ENCODE data around the gene SDHC.
"Not testable (repeated sequence)": the region's sequence is repeated elsewhere in the genome, so short reads cannot be mapped to it uniquely, and the experiment has no call there.

The SDHC gene

DNA sequence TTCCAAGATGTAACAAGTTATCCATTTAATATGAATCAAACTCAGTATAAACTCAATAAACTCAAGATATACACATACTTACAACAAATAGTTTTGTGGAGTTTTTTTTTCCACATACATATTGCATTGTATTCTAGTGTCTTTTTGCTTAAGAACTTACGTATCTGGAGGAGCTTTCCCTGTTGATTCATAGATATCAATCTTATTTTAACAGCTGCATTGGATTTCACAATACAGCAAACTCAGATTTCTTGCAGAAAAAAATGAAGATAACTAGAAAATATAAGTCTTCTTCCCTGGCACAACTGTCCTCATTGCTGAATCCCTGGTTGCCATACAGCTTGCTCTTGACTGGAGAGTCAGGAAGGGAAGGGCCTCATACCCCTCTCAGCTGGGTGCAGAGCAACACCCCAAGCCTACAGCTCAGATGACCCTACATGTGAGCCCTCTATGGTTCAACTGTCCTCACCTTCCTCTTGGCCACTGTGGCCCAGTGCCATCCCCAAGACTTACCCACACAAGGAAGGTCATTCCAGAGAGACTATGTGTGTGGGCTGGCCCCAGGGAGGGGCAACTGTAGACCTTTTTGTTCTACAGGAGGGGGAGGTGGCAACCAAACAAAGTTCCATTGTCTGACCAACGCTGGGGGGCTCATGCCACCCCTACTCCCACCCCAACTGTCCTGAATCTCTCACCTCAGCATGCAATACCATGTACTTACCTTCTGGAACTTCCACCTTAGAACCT is 6.1 kb upstream of the SDHC start:
- no peak overlapping the region for H3K4me2 ChIP-seq
- H3K9me3 ChIP-seq: no peaks in the 10 kb centered on the region
- no peak overlapping the region for H3K4me3 ChIP-seq
- H3K36me3 ChIP-seq: no peaks in the 10 kb centered on the region
- no peak overlapping the region for H3K27ac ChIP-seq
- no peaks in the 10 kb centered on the region; the same call in 1 of the 2 replicates for H4K20me1 ChIP-seq
- peaks cover 53% of the 10 kb centered on the region for H3K4me1 ChIP-seq
- H3K9ac ChIP-seq: no peak overlapping the region
- H3K27me3 ChIP-seq: no peaks in the 10 kb centered on the region
- TF ChIP-seq Cebpa-rat (IDR thresholded peaks at IDR 0.05): no peak

- TF ChIP-seq Cebpa-rat (IDR thresholded peaks at IDR 0.05): no peak
- Histone ChIP-seq H4K20me1 (no peaks in the 10 kb centered on the region), H3K9me3 (no peaks in the 10 kb centered on the region), H3K4me1 (peaks cover 44% of the 10 kb centered on the region), H3K9ac (no peak within 1 kb of the TSS), H3K4me3 (no peak within 1 kb of the TSS), H3K27ac (no peak within 1 kb of the TSS), H3K27me3 (no peaks in the 10 kb centered on the region), H3K36me3 (no peaks in the 10 kb centered on the region), H3K4me2 (peak within 1 kb of the TSS; percentile 21)
These were observed 4.3 kb upstream of the SDHC start, which contains the start of gene MPZ for GRCh38 chr1:161309868-161310267. MPZ (minus strand) TSS chr1:161309968; CDS start chr1:161309905, 63 bp downstream.

DNA sequence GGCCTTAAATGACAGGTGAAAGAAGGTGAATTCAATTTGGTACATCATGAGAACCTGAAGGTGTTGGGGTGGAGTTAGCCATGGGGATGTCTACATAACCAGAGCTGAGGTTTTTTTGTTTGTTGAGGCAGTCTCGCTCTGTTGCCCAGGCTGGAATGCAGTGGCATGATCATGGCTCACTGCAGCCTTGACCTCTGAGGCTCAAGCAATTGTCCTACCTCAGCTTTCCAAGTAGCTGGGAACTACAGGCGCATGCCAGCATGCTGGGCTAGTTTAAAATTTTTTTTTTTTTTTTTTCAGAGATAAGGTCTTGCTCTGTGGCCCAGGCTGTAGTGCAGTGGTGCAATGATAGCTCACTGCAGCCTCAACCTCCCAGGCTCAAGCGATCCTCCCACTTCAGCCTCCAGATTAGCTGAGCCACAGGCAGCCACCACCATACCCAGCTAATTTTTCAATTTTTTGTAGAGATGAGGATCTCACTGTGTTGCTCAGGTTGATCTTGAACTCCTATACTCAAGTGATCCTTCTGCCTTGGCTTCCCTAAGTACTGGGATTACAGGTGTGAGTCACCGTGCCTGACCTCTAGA is 2.5 kb upstream of the SDHC start:
- H3K9me3 ChIP-seq: no peaks in the 10 kb centered on the region
- H3K9ac ChIP-seq: no peak overlapping the region
- H4K20me1 ChIP-seq: no peaks in the 10 kb centered on the region
- H3K27me3 ChIP-seq: no peaks in the 10 kb centered on the region
- peaks cover 42% of the 10 kb centered on the region for H3K4me1 ChIP-seq
- H3K36me3 ChIP-seq: no peaks in the 10 kb centered on the region
- H3K4me2 ChIP-seq: no peak overlapping the region
- no peak overlapping the region for H3K4me3 ChIP-seq
- no peak for TF ChIP-seq Cebpa-rat (IDR thresholded peaks at IDR 0.05)
- H3K27ac ChIP-seq: no peak overlapping the region

DNA sequence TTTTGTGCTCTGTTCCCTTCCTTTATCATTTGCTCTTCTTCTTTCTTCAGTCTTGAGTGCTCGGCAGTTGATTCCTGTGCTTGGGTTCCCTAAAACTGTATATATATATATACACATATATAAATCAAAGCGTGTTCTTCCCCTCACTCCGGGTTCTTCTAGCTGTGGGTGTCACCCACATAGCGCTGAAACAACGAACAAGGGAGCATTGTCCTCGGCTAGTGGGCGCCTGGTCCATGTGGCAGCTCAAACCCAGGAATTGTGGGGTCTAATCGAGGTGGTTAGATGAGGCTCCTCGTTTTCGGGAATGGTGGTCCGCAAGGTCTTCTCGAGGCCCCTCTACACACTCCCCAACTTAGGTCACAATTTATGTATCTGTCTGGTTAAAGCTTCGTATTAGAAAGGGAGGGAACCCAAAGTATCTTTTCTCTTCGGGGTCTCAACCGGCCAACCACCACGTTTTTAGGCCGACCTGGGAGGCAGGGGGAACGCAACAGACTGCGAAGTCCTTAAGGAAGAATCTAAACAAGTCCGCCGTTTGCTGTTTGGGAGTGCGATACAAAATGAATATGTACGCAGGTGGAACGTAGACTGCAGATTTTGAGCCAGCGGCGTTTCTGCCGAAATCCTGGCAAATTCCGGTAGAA is 504 bp upstream of the SDHC start:
- no peaks in the 10 kb centered on the region for H3K9me3 ChIP-seq
- H3K4me1 ChIP-seq: peaks cover 28% of the 10 kb centered on the region
- H3K27me3 ChIP-seq: no peaks in the 10 kb centered on the region
- peak overlapping the region; percentile 90 for H3K4me3 ChIP-seq
- peaks cover 2% of the 10 kb centered on the region; the same call in 1 of the 2 replicates for H3K36me3 ChIP-seq
- H3K4me2 ChIP-seq: peak overlapping the region; percentile 98
- peak overlapping the region; percentile 94 for H3K9ac ChIP-seq
- TF ChIP-seq Cebpa-rat (IDR thresholded peaks at IDR 0.05): no peak
- peak overlapping the region; percentile 92 for H3K27ac ChIP-seq
- H4K20me1 ChIP-seq: no peaks in the 10 kb centered on the region

DNA sequence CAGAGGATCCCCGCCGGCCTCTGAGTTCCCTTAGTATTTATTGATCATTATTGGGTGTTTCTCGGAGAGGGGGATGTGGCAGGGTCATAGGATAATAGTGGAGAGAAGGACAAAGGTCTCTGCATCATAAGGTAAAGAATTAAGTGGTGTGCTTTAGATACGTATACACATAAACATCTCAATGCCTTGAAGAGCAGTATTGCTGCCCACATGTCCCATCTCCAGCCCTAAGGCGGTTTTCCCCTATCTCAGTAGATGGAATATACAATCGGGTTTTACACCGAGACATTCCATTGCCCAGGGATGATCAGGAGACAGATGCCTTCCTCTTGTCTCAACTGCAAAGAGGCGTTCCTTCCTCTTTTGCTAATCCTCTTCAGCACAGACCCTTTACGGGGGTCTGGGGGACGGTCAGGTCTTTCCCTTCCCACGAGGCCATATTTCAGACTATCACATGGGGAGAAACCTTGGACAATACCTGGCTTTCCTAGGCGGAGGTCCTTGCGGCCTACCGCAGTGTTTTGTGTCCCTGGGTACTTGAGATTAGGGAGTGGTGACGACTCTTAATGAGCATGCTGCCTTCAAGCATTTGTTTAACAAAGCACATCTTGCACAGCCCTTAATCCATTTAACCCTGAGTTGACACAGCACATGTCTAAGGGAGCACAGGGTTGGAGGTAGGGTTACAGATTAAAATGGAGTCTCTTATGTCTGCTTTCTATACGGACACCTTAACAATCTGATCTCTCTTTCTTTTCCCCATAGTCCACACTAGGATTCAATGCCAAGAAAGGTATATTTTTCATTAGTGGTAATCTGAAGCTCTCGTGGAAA is 1.9 kb downstream of the SDHC start:
- not testable (repeated sequence) for H3K27ac ChIP-seq, H3K9me3 ChIP-seq, H4K20me1 ChIP-seq, H3K9ac ChIP-seq, H3K27me3 ChIP-seq, H3K4me3 ChIP-seq
- peak overlapping the region; percentile 98; the same call in 1 of the 2 replicates for H3K4me2 ChIP-seq
- peaks cover 28% of the 10 kb centered on the region for H3K4me1 ChIP-seq
- H3K36me3 ChIP-seq: peaks cover 12% of the 10 kb centered on the region; the same call in 1 of the 2 replicates

GRCh38 chr1:161324020-161324419 is 9.8 kb downstream of the SDHC start:
- Histone ChIP-seq H3K36me3 (peaks cover 56% of the 10 kb centered on the region), H3K4me3 (no peak overlapping the region), H3K27ac (no peak overlapping the region), H3K9ac (no peak overlapping the region), H3K27me3 (no peaks in the 10 kb centered on the region), H3K4me2 (peak overlapping the region; percentile 25; the same call in 1 of the 2 replicates), H3K9me3 (no peaks in the 10 kb centered on the region), H4K20me1 (peaks cover 7% of the 10 kb centered on the region; the same call in 1 of the 2 replicates), H3K4me1 (peaks cover 13% of the 10 kb centered on the region)
- TF ChIP-seq Cebpa-rat (IDR thresholded peaks at IDR 0.05): no peak

DNA sequence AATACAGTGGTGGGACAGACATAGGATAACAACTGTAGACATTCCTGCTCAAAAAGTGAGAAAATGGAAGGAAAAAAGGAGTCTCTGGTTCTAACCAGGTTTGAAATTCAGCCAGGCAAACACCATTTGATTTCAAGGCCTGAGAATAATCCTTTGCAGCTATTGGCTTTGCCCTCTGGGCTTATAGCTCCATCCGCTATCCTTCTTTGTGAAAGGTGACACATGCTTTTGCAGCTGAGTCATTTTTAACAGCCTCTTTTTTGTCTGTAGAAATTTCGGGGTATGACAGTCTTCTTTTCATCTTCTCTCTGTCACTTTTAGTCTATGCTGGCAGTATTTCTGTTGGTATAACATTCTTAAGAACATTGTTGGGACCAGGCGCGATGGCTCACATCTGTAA is 16.2 kb downstream of the SDHC start:
- no peaks in the 10 kb centered on the region for H3K27me3 ChIP-seq
- H3K4me1 ChIP-seq: no peaks in the 10 kb centered on the region
- H3K4me3 ChIP-seq: no peak overlapping the region
- peaks cover 95% of the 10 kb centered on the region for H3K36me3 ChIP-seq
- no peak overlapping the region for H3K4me2 ChIP-seq
- TF ChIP-seq Cebpa-rat (IDR thresholded peaks at IDR 0.05): no peak
- H4K20me1 ChIP-seq: no peaks in the 10 kb centered on the region
- no peak overlapping the region for H3K27ac ChIP-seq
- H3K9me3 ChIP-seq: no peaks in the 10 kb centered on the region
- H3K9ac ChIP-seq: no peak overlapping the region

- H3K27me3 ChIP-seq: no peaks in the 10 kb centered on the region
- no peak overlapping the region for H3K4me2 ChIP-seq
- TF ChIP-seq Cebpa-rat (IDR thresholded peaks at IDR 0.05): peak; percentile 20; the same call in 1 of the 2 replicates
- H3K36me3 ChIP-seq: peaks cover 86% of the 10 kb centered on the region
- H3K9me3 ChIP-seq: no peaks in the 10 kb centered on the region
- no peak overlapping the region for H3K9ac ChIP-seq
- no peaks in the 10 kb centered on the region for H4K20me1 ChIP-seq
- no peaks in the 10 kb centered on the region for H3K4me1 ChIP-seq
- no peak overlapping the region for H3K4me3 ChIP-seq
- no peak overlapping the region for H3K27ac ChIP-seq
These were observed 19.0 kb downstream of the SDHC start for GRCh38 chr1:161333166-161333565.

- TF ChIP-seq Cebpa-rat (IDR thresholded peaks at IDR 0.05): no peak
- Histone ChIP-seq H3K9me3 (no peaks in the 10 kb centered on the region), H3K9ac (0 out of 2 replicates have a peak overlapping the region, but pooled peaks have one; percentile 16), H3K36me3 (peaks cover 78% of the 10 kb centered on the region), H4K20me1 (no peaks in the 10 kb centered on the region), H3K4me2 (no peak overlapping the region), H3K27me3 (no peaks in the 10 kb centered on the region), H3K27ac (no peak overlapping the region), H3K4me1 (no peaks in the 10 kb centered on the region), H3K4me3 (no peak overlapping the region)
These were observed 21.6 kb downstream of the SDHC start for GRCh38 chr1:161335796-161336195.

Measured in BLaER1 (cell line).